ENCODE measurements around the gene NUDT2. TPM values are rescaled to one million over a fixed set of nuclear protein-coding genes. Genes with fewer than 3 reads are reported as not detected.
"Not testable (repeated sequence)": the region's sequence is repeated elsewhere in the genome, so short reads cannot be mapped to it uniquely, and the experiment has no call there.

NUDT2 gene
- total RNA-seq, 1 donor, result 15.2 TPM

DNA sequence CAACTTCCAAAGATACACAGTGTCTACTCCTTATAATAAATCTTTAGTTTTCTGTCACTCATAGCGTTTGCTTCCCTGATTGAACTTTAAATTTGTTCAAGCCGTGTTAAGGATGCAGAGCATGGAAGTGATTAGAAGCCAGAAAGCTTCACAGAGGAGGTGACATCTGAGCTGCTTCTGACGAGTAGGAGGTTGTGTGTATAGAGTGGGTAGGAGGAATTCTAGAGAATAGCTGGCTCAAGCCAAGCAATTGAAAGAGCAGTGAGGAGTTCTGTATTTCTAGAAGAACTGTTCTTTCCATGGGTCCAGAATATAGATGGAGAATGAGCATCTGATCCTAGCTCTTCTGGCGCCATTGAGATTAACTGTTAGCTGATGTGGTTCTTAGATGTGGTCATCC lies 6.0 kb downstream of the NUDT2 start:
- Histone ChIP-seq H3K4me3 (ENCODE audit: insufficient read depth, low read length) (no peak overlapping the region), H3K79me2 (ENCODE audit: insufficient read depth, low read length) (peaks cover 52% of the 10 kb centered on the region), H3K4me1 (ENCODE audit: insufficient read depth, low read length) (no peaks in the 10 kb centered on the region), H4K20me1 (ENCODE audit: insufficient read depth, low read length) (peaks cover 24% of the 10 kb centered on the region), H3K9me3 (ENCODE audit: low read depth, low read length) (no peaks in the 10 kb centered on the region), H2AFZ (ENCODE audit: low read length) (no peak overlapping the region), H3K27me3 (ENCODE audit: insufficient read depth, low read length) (no peaks in the 10 kb centered on the region), H3K36me3 (ENCODE audit: insufficient read depth, low read length) (peaks cover 19% of the 10 kb centered on the region), H3K27ac (ENCODE audit: low read depth, low read length) (no peak overlapping the region), H3K4me2 (ENCODE audit: insufficient read depth, low read length) (no peak overlapping the region)
- no peak for DNase-seq (ENCODE audit: insufficient read length, low spot score, missing footprints)
- TF ChIP-seq, protein P1, sequence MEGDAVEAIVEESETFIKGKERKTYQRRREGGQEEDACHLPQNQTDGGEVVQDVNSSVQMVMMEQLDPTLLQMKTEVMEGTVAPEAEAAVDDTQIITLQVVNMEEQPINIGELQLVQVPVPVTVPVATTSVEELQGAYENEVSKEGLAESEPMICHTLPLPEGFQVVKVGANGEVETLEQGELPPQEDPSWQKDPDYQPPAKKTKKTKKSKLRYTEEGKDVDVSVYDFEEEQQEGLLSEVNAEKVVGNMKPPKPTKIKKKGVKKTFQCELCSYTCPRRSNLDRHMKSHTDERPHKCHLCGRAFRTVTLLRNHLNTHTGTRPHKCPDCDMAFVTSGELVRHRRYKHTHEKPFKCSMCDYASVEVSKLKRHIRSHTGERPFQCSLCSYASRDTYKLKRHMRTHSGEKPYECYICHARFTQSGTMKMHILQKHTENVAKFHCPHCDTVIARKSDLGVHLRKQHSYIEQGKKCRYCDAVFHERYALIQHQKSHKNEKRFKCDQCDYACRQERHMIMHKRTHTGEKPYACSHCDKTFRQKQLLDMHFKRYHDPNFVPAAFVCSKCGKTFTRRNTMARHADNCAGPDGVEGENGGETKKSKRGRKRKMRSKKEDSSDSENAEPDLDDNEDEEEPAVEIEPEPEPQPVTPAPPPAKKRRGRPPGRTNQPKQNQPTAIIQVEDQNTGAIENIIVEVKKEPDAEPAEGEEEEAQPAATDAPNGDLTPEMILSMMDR (IDR thresholded peaks at IDR 0.05; ENCODE audit: extremely low read depth, low read depth, low read length), result no peak

GRCh38 chr9:34337403-34337802 lies 8.0 kb downstream of the NUDT2 start:
- peaks cover 33% of the 10 kb centered on the region for H3K36me3 ChIP-seq (ENCODE audit: insufficient read depth, low read length)
- H3K79me2 ChIP-seq (ENCODE audit: insufficient read depth, low read length), result peaks cover 47% of the 10 kb centered on the region
- H4K20me1 ChIP-seq (ENCODE audit: insufficient read depth, low read length), result peaks cover 21% of the 10 kb centered on the region
- H3K4me1 ChIP-seq (ENCODE audit: insufficient read depth, low read length), result no peaks in the 10 kb centered on the region
- no peaks in the 10 kb centered on the region for H3K27me3 ChIP-seq (ENCODE audit: insufficient read depth, low read length)
- no peaks in the 10 kb centered on the region for H3K9me3 ChIP-seq (ENCODE audit: low read depth, low read length)
- no peak overlapping the region for H3K4me3 ChIP-seq (ENCODE audit: insufficient read depth, low read length)
- H3K27ac ChIP-seq (ENCODE audit: low read depth, low read length), result no peak overlapping the region
- no peak overlapping the region for H3K4me2 ChIP-seq (ENCODE audit: insufficient read depth, low read length)
- TF ChIP-seq, protein P1 (IDR thresholded peaks at IDR 0.05; ENCODE audit: extremely low read depth, low read depth, low read length), result peak; percentile 36
- no peak overlapping the region for H2AFZ ChIP-seq (ENCODE audit: low read length)
- no peak for DNase-seq (ENCODE audit: insufficient read length, low spot score, missing footprints)

GRCh38 chr9:34338079-34338478 lies 8.7 kb downstream of the NUDT2 start:
- Histone ChIP-seq H4K20me1 (ENCODE audit: insufficient read depth, low read length) (peaks cover 15% of the 10 kb centered on the region), H3K79me2 (ENCODE audit: insufficient read depth, low read length) (peaks cover 40% of the 10 kb centered on the region), H3K36me3 (ENCODE audit: insufficient read depth, low read length) (peaks cover 35% of the 10 kb centered on the region)
- not testable (repeated sequence) for H3K4me3 ChIP-seq (ENCODE audit: insufficient read depth, low read length); DNase-seq (ENCODE audit: insufficient read length, low spot score, missing footprints); H3K9me3 ChIP-seq (ENCODE audit: low read depth, low read length); H3K4me1 ChIP-seq (ENCODE audit: insufficient read depth, low read length); H3K27ac ChIP-seq (ENCODE audit: low read depth, low read length); H2AFZ ChIP-seq (ENCODE audit: low read length); H3K4me2 ChIP-seq (ENCODE audit: insufficient read depth, low read length); H3K27me3 ChIP-seq (ENCODE audit: insufficient read depth, low read length)

DNA sequence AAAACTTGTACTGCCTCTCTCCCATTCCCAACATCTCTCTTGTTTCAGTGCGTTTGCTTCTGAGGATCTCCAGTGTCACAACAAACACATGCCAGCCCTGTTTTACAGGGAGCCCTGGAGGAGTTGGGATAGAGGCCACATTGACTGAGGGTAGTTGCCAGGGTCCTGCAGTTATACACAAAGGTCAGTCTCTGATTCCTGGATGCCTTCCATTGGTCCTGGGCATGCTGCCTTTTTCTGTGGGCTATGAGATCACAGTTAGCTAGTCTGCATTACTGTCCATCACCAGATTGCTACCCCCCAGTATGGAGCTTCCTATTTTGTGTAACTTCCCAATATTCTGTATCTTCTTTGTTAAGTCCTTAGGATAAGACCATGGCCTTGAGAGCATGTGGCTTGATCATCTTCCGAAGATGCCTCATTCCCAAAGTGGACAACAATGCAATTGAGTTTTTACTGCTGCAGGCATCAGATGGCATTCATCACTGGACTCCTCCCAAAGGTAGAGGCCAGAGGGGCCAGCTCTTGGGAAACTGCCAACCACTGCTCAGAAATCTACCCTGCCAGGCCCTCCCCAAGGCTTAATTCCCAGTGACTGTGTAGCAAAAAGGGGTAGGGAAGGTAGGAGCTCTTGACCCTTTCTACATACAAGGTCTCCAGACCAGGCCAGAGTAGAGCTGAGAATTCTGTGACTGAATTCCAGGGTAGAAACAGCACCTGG lies 9.5 kb downstream of the NUDT2 start:
- no peak overlapping the region for H3K4me3 ChIP-seq (ENCODE audit: insufficient read depth, low read length)
- no peaks in the 10 kb centered on the region for H3K9me3 ChIP-seq (ENCODE audit: low read depth, low read length)
- peaks cover 33% of the 10 kb centered on the region for H3K79me2 ChIP-seq (ENCODE audit: insufficient read depth, low read length)
- H4K20me1 ChIP-seq (ENCODE audit: insufficient read depth, low read length), result peaks cover 9% of the 10 kb centered on the region
- peaks cover 41% of the 10 kb centered on the region for H3K36me3 ChIP-seq (ENCODE audit: insufficient read depth, low read length)
- no peaks in the 10 kb centered on the region for H3K4me1 ChIP-seq (ENCODE audit: insufficient read depth, low read length)
- no peaks in the 10 kb centered on the region for H3K27me3 ChIP-seq (ENCODE audit: insufficient read depth, low read length)
- TF ChIP-seq, protein P1 (IDR thresholded peaks at IDR 0.05; ENCODE audit: extremely low read depth, low read depth, low read length), result no peak
- no peak overlapping the region for H3K27ac ChIP-seq (ENCODE audit: low read depth, low read length)
- H2AFZ ChIP-seq (ENCODE audit: low read length), result no peak overlapping the region
- DNase-seq (ENCODE audit: insufficient read length, low spot score, missing footprints), result no peak
- no peak overlapping the region for H3K4me2 ChIP-seq (ENCODE audit: insufficient read depth, low read length)
